Neural cell (in vitro differentiated cells): ENCODE measurements around the gene ALOX5AP. TPM values are rescaled to one million over a fixed set of nuclear protein-coding genes. Genes with fewer than 3 reads are reported as not detected.
"Not testable (repeated sequence)": the region's sequence is repeated elsewhere in the genome, so short reads cannot be mapped to it uniquely, and the experiment has no call there.

Experiments
- H2AFZ ChIP-seq: fragments of 200-600, 300-800 bp; sonication (generic), shearing (Covaris generic); 2 replicates; pipeline ENCODE4 v1.6.0; 2014; ENCODE audit warnings: low read depth, mild to moderate bottlenecking, antibody characterized with exemption, low read length, moderate library complexity
- H3F3A ChIP-seq: fragments of 200-600 bp; shearing (Covaris generic); 2 replicates; pipeline ENCODE4 v1.6.1; 2016; ENCODE audit warnings: mild to moderate bottlenecking, moderate library complexity, mixed read lengths, antibody characterized with exemption, low read length; ENCODE audit not compliant: insufficient read depth, poor library complexity, severe bottlenecking
- H3K27ac ChIP-seq: fragments of 200-600, 300-800 bp; sonication (generic), shearing (Covaris generic); 2 replicates; pipeline ENCODE4 v1.5.1; 2014; ENCODE audit warnings: mild to moderate bottlenecking, low read length, moderate library complexity
- H3K27me3 ChIP-seq: fragments of 300-800, 200-600 bp; sonication (generic), shearing (Covaris generic); 2 replicates; pipeline ENCODE4 v1.6.0; 2014; ENCODE audit warnings: mild to moderate bottlenecking, low read depth, low read length, moderate library complexity; ENCODE audit not compliant: insufficient read depth
- H3K36me3 ChIP-seq: fragments of 300-800, 200-600 bp; sonication (generic), shearing (Covaris generic); 2 replicates; pipeline ENCODE4 v1.5.1; 2014; ENCODE audit warnings: mild to moderate bottlenecking, antibody characterized with exemption, low read length, moderate library complexity; ENCODE audit not compliant: insufficient read depth
- H3K4me2 ChIP-seq: fragments of 300-800, 200-600 bp; sonication (generic), shearing (Covaris generic); 2 replicates; pipeline ENCODE4 v1.6.0; 2014; ENCODE audit warnings: mild to moderate bottlenecking, low read length
- H3K4me3 ChIP-seq: fragments of 300-800, 200-600 bp; sonication (generic), shearing (Covaris generic); 2 replicates; pipeline ENCODE4 v1.5.1; 2014; ENCODE audit warnings: mild to moderate bottlenecking, low read length, moderate library complexity
- H3K79me2 ChIP-seq: fragments of 200-600 bp; shearing (Covaris generic); replicated peaks from 2 replicates; pipeline ENCODE4 v1.6.0; 2014; ENCODE audit warnings: mild to moderate bottlenecking, low read length, moderate library complexity; ENCODE audit not compliant: insufficient read depth
- H3K9ac ChIP-seq: fragments of 300-800, 200-600 bp; sonication (generic), shearing (Covaris generic); 2 replicates; pipeline ENCODE4 v1.6.1; 2016; ENCODE audit warnings: mild to moderate bottlenecking, low read length, mixed read lengths
- H3K9me2 ChIP-seq: fragments of 200-600 bp; shearing (Covaris generic); 2 replicates; pipeline ENCODE4 v1.6.1; 2016; ENCODE audit warnings: mild to moderate bottlenecking, low read length, mixed read lengths; ENCODE audit not compliant: insufficient read depth
- H3K9me3 ChIP-seq: fragments of 200-600, 300-800 bp; sonication (generic), shearing (Covaris generic); 2 replicates; pipeline ENCODE4 v1.6.1; 2016; ENCODE audit warnings: mild to moderate bottlenecking, mixed run types, low read length, moderate library complexity, mixed read lengths
- H4K20me1 ChIP-seq: fragments of 200-600 bp; shearing (Covaris generic); 2 replicates; pipeline ENCODE4 v1.6.1; 2016; ENCODE audit warnings: mild to moderate bottlenecking, mixed run types; ENCODE audit not compliant: insufficient read depth
- CTCF ChIP-seq: fragments of 450-650 bp; IDR thresholded peaks from 2 replicates; pipeline ENCODE4 v1.5.1; 2014; ENCODE audit warnings: antibody characterized with exemption, mild to moderate bottlenecking, moderate library complexity; ENCODE audit not compliant: poor library complexity, severe bottlenecking
- EP300 ChIP-seq: fragments of 450-650 bp; conservative IDR thresholded peaks from 2 replicates; pipeline ENCODE4 v1.6.1; 2014; ENCODE audit warnings: antibody characterized with exemption, mild to moderate bottlenecking, moderate library complexity; ENCODE audit not compliant: poor library complexity, severe bottlenecking
- EZH2 ChIP-seq: fragments of 200-600, 300-800 bp; shearing (Covaris generic), sonication (generic); IDR thresholded peaks from 2 replicates; pipeline ENCODE4 v1.6.1; 2014; ENCODE audit warnings: antibody characterized with exemption, low read length, borderline replicate concordance, mild to moderate bottlenecking; ENCODE audit not compliant: insufficient read depth, poor library complexity, severe bottlenecking
- MXI1 ChIP-seq: fragments of 450-650 bp; conservative IDR thresholded peaks from 2 replicates; pipeline ENCODE4 v1.6.1; 2014; ENCODE audit warnings: antibody characterized with exemption, mild to moderate bottlenecking; ENCODE audit not compliant: poor library complexity, severe bottlenecking
- POLR2AphosphoS5 ChIP-seq: IDR thresholded peaks from 2 replicates; pipeline ENCODE4 v1.6.1; 2012
- RAD21 ChIP-seq: fragments of 450-650 bp; conservative IDR thresholded peaks from 2 replicates; pipeline ENCODE4 v1.6.1; 2014; ENCODE audit warnings: antibody characterized with exemption, mild to moderate bottlenecking, moderate library complexity
- REST ChIP-seq: IDR thresholded peaks from 2 replicates; pipeline ENCODE4 v1.6.1; 2012; ENCODE audit warnings: borderline replicate concordance
- SMC3 ChIP-seq: fragments of 450-650 bp; conservative IDR thresholded peaks from 2 replicates; pipeline ENCODE4 v1.6.1; 2014; ENCODE audit warnings: antibody characterized with exemption, mild to moderate bottlenecking, moderate library complexity; ENCODE audit not compliant: poor library complexity
- TAF1 ChIP-seq: IDR thresholded peaks from 2 replicates; pipeline ENCODE4 v1.6.1; 2012; ENCODE audit warnings: low read depth
- polyA plus RNA-seq: library from polyadenylated mRNA; depleted of rRNA; stranded (reverse); fragments of >200 nt; gene quantifications from 2 replicates; pipeline ENCODE4 v1.2.3, GENCODE V29; 2014

The ALOX5AP gene
- polyA plus RNA-seq, 1 donor from 2014 or later = not detected

- H2AFZ ChIP-seq = no peak overlapping the region
- H3K4me2 ChIP-seq = no peak overlapping the region
- H3K9me2 ChIP-seq = no peaks in the 10 kb centered on the region
- no peak overlapping the region for H3K27ac ChIP-seq
- no peak for TF ChIP-seq REST
- TF ChIP-seq RAD21 = no peak
- TF ChIP-seq POLR2AphosphoS5 = no peak
- TF ChIP-seq EP300 = no peak
- no peak for TF ChIP-seq TAF1
- TF ChIP-seq EZH2 = no peak
- no peak for TF ChIP-seq MXI1
- TF ChIP-seq CTCF = no peak
- no peak for TF ChIP-seq SMC3
- H3K27me3 ChIP-seq = no peaks in the 10 kb centered on the region
- no peaks in the 10 kb centered on the region for H4K20me1 ChIP-seq
- H3K36me3 ChIP-seq = no peaks in the 10 kb centered on the region
- no peaks in the 10 kb centered on the region for H3K9me3 ChIP-seq
- no peaks in the 10 kb centered on the region for H3F3A ChIP-seq
- no peak overlapping the region for H3K9ac ChIP-seq
- H3K4me3 ChIP-seq = no peak overlapping the region
- H3K79me2 ChIP-seq = no peaks in the 10 kb centered on the region
Measured at GRCh38 chr13:30745906-30746686, 10.8 kb downstream of the ALOX5AP start.

GRCh38 chr13:30746791-30747190, 11.4 kb downstream of the ALOX5AP start:
- no peaks in the 10 kb centered on the region for H3K36me3 ChIP-seq
- no peak for TF ChIP-seq CTCF
- no peak for TF ChIP-seq RAD21
- TF ChIP-seq TAF1 = no peak
- TF ChIP-seq EP300 = no peak
- TF ChIP-seq SMC3 = no peak
- no peak for TF ChIP-seq MXI1
- no peak for TF ChIP-seq REST
- TF ChIP-seq EZH2 = no peak
- TF ChIP-seq POLR2AphosphoS5 = no peak

GRCh38 chr13:30747845-30748244, 12.5 kb downstream of the ALOX5AP start:
- H3K27me3 ChIP-seq, H4K20me1 ChIP-seq, H3K4me2 ChIP-seq, H3F3A ChIP-seq, H3K9me3 ChIP-seq, H3K9me2 ChIP-seq, H3K79me2 ChIP-seq, H3K9ac ChIP-seq, H2AFZ ChIP-seq, H3K4me3 ChIP-seq, H3K27ac ChIP-seq, H3K36me3 ChIP-seq: not testable (repeated sequence)

More at GRCh38 chr13:30746791-30747190, 11.4 kb downstream of the ALOX5AP start:
- no peak overlapping the region for H3K4me2 ChIP-seq
- H2AFZ ChIP-seq = no peak overlapping the region
- no peaks in the 10 kb centered on the region for H3F3A ChIP-seq
- no peak overlapping the region for H3K27ac ChIP-seq
- no peaks in the 10 kb centered on the region for H3K27me3 ChIP-seq
- no peak overlapping the region for H3K9ac ChIP-seq
- H4K20me1 ChIP-seq = no peaks in the 10 kb centered on the region
- H3K9me3 ChIP-seq = no peaks in the 10 kb centered on the region
- no peak overlapping the region for H3K4me3 ChIP-seq
- no peaks in the 10 kb centered on the region for H3K79me2 ChIP-seq
- no peaks in the 10 kb centered on the region for H3K9me2 ChIP-seq
